Right lobe of liver (tissue), 4 donors: ENCODE results near the gene THADA.
"Not testable (repeated sequence)": the region's sequence is repeated elsewhere in the genome, so short reads cannot be mapped to it uniquely, and the experiment has no call there.

Experiments used
- POLR2A ChIP-seq: fragments of 450-650 bp; IDR thresholded peaks from one replicate; pipeline ENCODE4 v1.6.1; 2017; ENCODE audit warnings: antibody characterized with exemption, mild to moderate bottlenecking
- TF ChIP-seq, protein P1 (sequence below), 4 donors: fragments of 200-600 bp in 3 of 4; fragments of 450-650 bp in 1 of 4; IDR thresholded peaks; one replicate each; pipeline versions ENCODE4 v1.5.1 to v1.8.0; 2016 to 2022; ENCODE audit warnings: antibody characterized with exemption in 4 of 4, mild to moderate bottlenecking in 2 of 4
- donor health status: DM: no; HTN: no; CAD: no.
- donor health status: DM: no; HTN: no; CAD: no.
- donor health status: DM: no; HTN: yes; CAD: no.

DNA sequence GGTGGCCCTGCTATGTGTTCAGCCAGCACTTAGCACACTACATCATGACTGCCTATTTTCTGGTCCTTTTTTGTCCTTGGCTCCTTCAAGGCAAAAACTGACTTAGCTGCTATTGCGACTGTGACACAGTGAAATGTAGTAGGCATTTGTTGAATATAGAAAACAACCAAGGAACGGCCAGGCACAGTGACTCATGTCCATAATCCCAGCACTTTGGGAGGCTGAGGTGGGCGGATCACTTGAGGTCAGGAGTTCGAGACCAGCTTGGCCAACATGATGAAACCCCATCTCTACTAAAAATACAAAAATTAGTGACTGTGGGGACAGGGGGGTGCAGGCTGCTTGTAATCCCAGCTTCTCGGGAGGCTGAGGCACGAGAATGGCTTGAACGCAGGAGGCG lies 199.5 kb downstream of the THADA start:
- TF ChIP-seq, protein P1, sequence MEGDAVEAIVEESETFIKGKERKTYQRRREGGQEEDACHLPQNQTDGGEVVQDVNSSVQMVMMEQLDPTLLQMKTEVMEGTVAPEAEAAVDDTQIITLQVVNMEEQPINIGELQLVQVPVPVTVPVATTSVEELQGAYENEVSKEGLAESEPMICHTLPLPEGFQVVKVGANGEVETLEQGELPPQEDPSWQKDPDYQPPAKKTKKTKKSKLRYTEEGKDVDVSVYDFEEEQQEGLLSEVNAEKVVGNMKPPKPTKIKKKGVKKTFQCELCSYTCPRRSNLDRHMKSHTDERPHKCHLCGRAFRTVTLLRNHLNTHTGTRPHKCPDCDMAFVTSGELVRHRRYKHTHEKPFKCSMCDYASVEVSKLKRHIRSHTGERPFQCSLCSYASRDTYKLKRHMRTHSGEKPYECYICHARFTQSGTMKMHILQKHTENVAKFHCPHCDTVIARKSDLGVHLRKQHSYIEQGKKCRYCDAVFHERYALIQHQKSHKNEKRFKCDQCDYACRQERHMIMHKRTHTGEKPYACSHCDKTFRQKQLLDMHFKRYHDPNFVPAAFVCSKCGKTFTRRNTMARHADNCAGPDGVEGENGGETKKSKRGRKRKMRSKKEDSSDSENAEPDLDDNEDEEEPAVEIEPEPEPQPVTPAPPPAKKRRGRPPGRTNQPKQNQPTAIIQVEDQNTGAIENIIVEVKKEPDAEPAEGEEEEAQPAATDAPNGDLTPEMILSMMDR (IDR thresholded peaks at IDR 0.05) = not testable (repeated sequence)
- not testable (repeated sequence) for TF ChIP-seq POLR2A
